Measurements from ENCODE around the gene CDH4.

The CDH4 gene

GRCh38 chr20:61259741-61260140, 7.7 kb downstream of the CDH4 start:
- no peak overlapping the region for H3K4me3 ChIP-seq (replicated peaks; ENCODE audit: insufficient read depth, low read length)
- H3K27me3 ChIP-seq (ENCODE audit: insufficient read depth, poor library complexity, severe bottlenecking) = peaks cover 4% of the 10 kb centered on the region
- no peak for DNase-seq (ENCODE audit: low read depth in 1 of 2, low spot score in 1 of 2)
- no peak overlapping the region for H3K27ac ChIP-seq (replicated peaks)
- no peak for TF ChIP-seq CTCF (IDR thresholded peaks at IDR 0.05; ENCODE audit: insufficient read depth, low read length)
- no peak for TF ChIP-seq GABPA (IDR thresholded peaks at IDR 0.05; ENCODE audit: low read depth)
- TF ChIP-seq POLR2AphosphoS5 (IDR thresholded peaks at IDR 0.05; ENCODE audit: low read depth) = no peak

GRCh38 chr20:61260905-61261304, 8.8 kb downstream of the CDH4 start:
- no peak overlapping the region for H3K4me3 ChIP-seq (replicated peaks; ENCODE audit: insufficient read depth, low read length)

GRCh38 chr20:61262036-61262435, 10.0 kb downstream of the CDH4 start:
- H3K27ac ChIP-seq (replicated peaks) = no peak overlapping the region
- no peaks in the 10 kb centered on the region for H3K27me3 ChIP-seq (ENCODE audit: insufficient read depth, poor library complexity, severe bottlenecking)
- H3K4me3 ChIP-seq (replicated peaks; ENCODE audit: insufficient read depth, low read length) = no peak overlapping the region
- TF ChIP-seq REST (IDR thresholded peaks at IDR 0.05; ENCODE audit: insufficient replicate concordance, low read depth) = no peak
- no peak for TF ChIP-seq SPI1 (IDR thresholded peaks at IDR 0.05; ENCODE audit: borderline replicate concordance, low read depth)
- DNase-seq (ENCODE audit: low read depth in 1 of 2, low spot score in 1 of 2) = no peak

More at GRCh38 chr20:61260905-61261304, 8.8 kb downstream of the CDH4 start:
- Histone ChIP-seq H3K27ac (replicated peaks) (no peak overlapping the region), H3K27me3 (ENCODE audit: insufficient read depth, poor library complexity, severe bottlenecking) (no peaks in the 10 kb centered on the region)
- no peak for DNase-seq (ENCODE audit: low read depth in 1 of 2, low spot score in 1 of 2)
- no peak for TF ChIP-seq SPI1 (IDR thresholded peaks at IDR 0.05; ENCODE audit: borderline replicate concordance, low read depth)
- no peak for TF ChIP-seq REST (IDR thresholded peaks at IDR 0.05; ENCODE audit: insufficient replicate concordance, low read depth)
- TF ChIP-seq CTCF (IDR thresholded peaks at IDR 0.05; ENCODE audit: insufficient read depth, low read length) = no peak
- TF ChIP-seq GABPA (IDR thresholded peaks at IDR 0.05; ENCODE audit: low read depth) = no peak
- TF ChIP-seq POLR2AphosphoS5 (IDR thresholded peaks at IDR 0.05; ENCODE audit: low read depth) = no peak

- Histone ChIP-seq H3K27me3 (ENCODE audit: insufficient read depth, poor library complexity, severe bottlenecking) (no peaks in the 10 kb centered on the region), H3K4me3 (replicated peaks; ENCODE audit: insufficient read depth, low read length) (no peak overlapping the region), H3K27ac (replicated peaks) (no peak overlapping the region)
- no peak for DNase-seq (ENCODE audit: low read depth in 1 of 2, low spot score in 1 of 2)
- TF ChIP-seq CTCF (IDR thresholded peaks at IDR 0.05; ENCODE audit: insufficient read depth, low read length) (no peak), GABPA (IDR thresholded peaks at IDR 0.05; ENCODE audit: low read depth) (no peak), REST (IDR thresholded peaks at IDR 0.05; ENCODE audit: insufficient replicate concordance, low read depth) (no peak), SPI1 (IDR thresholded peaks at IDR 0.05; ENCODE audit: borderline replicate concordance, low read depth) (no peak), POLR2AphosphoS5 (IDR thresholded peaks at IDR 0.05; ENCODE audit: low read depth) (no peak)
Measured at GRCh38 chr20:61262514-61262913, 10.5 kb downstream of the CDH4 start.
